Mucosa of stomach (tissue), 1 donor: ENCODE data around the gene LRRC1.

Source experiments
- H3K27me3 ChIP-seq: one replicate; pipeline ENCODE4 v1.7.0; 2013; ENCODE audit warnings: mild to moderate bottlenecking, low read length; ENCODE audit not compliant: control insufficient read depth, insufficient read depth
- H3K36me3 ChIP-seq: one replicate; pipeline ENCODE4 v1.7.0; 2013; ENCODE audit warnings: low read length; ENCODE audit not compliant: control insufficient read depth, insufficient read depth
- H3K4me1 ChIP-seq: one replicate; pipeline ENCODE4 v1.7.0; 2013; ENCODE audit warnings: mild to moderate bottlenecking, low read length; ENCODE audit not compliant: control insufficient read depth, insufficient read depth
- H3K4me3 ChIP-seq: one replicate; pipeline ENCODE4 v1.7.0; 2013; ENCODE audit warnings: low read length
- H3K9ac ChIP-seq: one replicate; pipeline ENCODE4 v1.7.0; 2013; ENCODE audit warnings: mild to moderate bottlenecking, low read length, moderate library complexity
- H3K9me3 ChIP-seq: one replicate; pipeline ENCODE4 v1.7.0; 2013; ENCODE audit warnings: mild to moderate bottlenecking, low read length, moderate library complexity; ENCODE audit not compliant: control insufficient read depth
- donor health status: Pancreatic carcinoma.

The LRRC1 gene

GRCh38 chr6:53912661-53913060 is 117.9 kb downstream of the LRRC1 start:
- Histone ChIP-seq H3K4me1 (no peaks in the 10 kb centered on the region), H3K36me3 (peaks cover 6% of the 10 kb centered on the region), H3K9me3 (no peaks in the 10 kb centered on the region), H3K27me3 (no peaks in the 10 kb centered on the region), H3K4me3 (no peak overlapping the region), H3K9ac (no peak overlapping the region)

- H3K36me3 ChIP-seq, result peaks cover 6% of the 10 kb centered on the region
- H3K9me3 ChIP-seq, result no peaks in the 10 kb centered on the region
- H3K4me3 ChIP-seq, result no peak overlapping the region
- H3K9ac ChIP-seq, result no peak overlapping the region
- no peaks in the 10 kb centered on the region for H3K27me3 ChIP-seq
- no peaks in the 10 kb centered on the region for H3K4me1 ChIP-seq
Observed at GRCh38 chr6:53913286-53913685, 118.5 kb downstream of the LRRC1 start.

GRCh38 chr6:53915026-53915691 is 120.4 kb downstream of the LRRC1 start:
- H3K9me3 ChIP-seq, result no peaks in the 10 kb centered on the region
- no peak overlapping the region for H3K4me3 ChIP-seq
- peaks cover 6% of the 10 kb centered on the region for H3K36me3 ChIP-seq
- H3K4me1 ChIP-seq, result no peaks in the 10 kb centered on the region
- H3K9ac ChIP-seq, result no peak overlapping the region
- no peaks in the 10 kb centered on the region for H3K27me3 ChIP-seq

GRCh38 chr6:53916804-53917463 is 122.1 kb downstream of the LRRC1 start:
- H3K9ac ChIP-seq, result no peak overlapping the region
- no peaks in the 10 kb centered on the region for H3K27me3 ChIP-seq
- H3K4me1 ChIP-seq, result no peaks in the 10 kb centered on the region
- no peak overlapping the region for H3K4me3 ChIP-seq
- H3K9me3 ChIP-seq, result no peaks in the 10 kb centered on the region
- peaks cover 6% of the 10 kb centered on the region for H3K36me3 ChIP-seq

DNA sequence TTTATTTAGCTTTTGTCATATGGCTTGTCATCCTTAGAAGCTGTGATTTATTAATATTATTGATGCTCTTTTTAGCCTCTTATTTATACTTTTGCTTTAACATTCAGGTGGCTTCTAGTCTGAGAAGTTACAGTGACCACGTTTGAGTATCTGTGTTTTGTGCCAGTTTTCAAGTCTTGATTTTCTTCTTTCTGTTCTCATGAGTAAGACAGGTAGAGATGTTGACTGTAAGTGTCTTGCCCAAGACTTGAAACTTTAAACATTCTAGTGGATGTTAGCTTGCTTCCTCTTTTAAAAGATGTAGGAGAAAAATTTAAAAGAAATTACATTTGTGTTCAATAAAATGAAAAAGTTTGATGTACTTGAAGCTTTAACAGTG is 122.6 kb downstream of the LRRC1 start:
- H3K4me1 ChIP-seq, result no peaks in the 10 kb centered on the region
- no peak overlapping the region for H3K9ac ChIP-seq
- H3K27me3 ChIP-seq, result no peaks in the 10 kb centered on the region
- peaks cover 6% of the 10 kb centered on the region for H3K36me3 ChIP-seq
- no peak overlapping the region for H3K4me3 ChIP-seq
- H3K9me3 ChIP-seq, result no peaks in the 10 kb centered on the region

- no peaks in the 10 kb centered on the region for H3K4me1 ChIP-seq
- H3K27me3 ChIP-seq, result no peaks in the 10 kb centered on the region
- H3K9ac ChIP-seq, result no peak overlapping the region
- H3K36me3 ChIP-seq, result peaks cover 6% of the 10 kb centered on the region
- H3K9me3 ChIP-seq, result no peaks in the 10 kb centered on the region
- H3K4me3 ChIP-seq, result no peak overlapping the region
Observed at GRCh38 chr6:53918854-53919510, 124.2 kb downstream of the LRRC1 start.

DNA sequence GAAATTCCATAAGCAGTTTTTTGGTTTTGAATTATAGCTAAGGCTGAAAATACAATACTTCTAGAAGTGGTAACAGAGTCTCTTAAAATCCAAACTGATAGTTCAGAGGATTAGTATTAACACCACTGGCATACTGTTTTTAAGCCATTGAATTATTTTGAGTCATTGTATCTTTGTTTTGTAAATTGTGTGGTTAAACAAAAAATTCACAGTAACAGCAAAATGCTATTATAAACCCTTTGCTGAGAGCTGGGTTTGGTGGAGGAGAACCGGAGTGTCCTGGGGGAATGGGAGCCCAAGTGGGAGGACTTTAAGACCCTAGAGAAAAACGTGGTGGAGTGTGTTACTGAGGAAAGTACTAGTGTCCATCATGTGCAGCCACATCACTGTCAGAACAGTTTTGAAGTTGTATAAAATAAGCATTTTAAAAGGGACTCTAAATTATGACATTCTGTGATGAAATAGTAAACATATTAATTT is 125.1 kb downstream of the LRRC1 start:
- H3K9ac ChIP-seq, result no peak overlapping the region
- peaks cover 7% of the 10 kb centered on the region for H3K4me1 ChIP-seq
- H3K4me3 ChIP-seq, result no peak overlapping the region
- no peaks in the 10 kb centered on the region for H3K27me3 ChIP-seq
- H3K9me3 ChIP-seq, result no peaks in the 10 kb centered on the region
- H3K36me3 ChIP-seq, result no peaks in the 10 kb centered on the region

DNA sequence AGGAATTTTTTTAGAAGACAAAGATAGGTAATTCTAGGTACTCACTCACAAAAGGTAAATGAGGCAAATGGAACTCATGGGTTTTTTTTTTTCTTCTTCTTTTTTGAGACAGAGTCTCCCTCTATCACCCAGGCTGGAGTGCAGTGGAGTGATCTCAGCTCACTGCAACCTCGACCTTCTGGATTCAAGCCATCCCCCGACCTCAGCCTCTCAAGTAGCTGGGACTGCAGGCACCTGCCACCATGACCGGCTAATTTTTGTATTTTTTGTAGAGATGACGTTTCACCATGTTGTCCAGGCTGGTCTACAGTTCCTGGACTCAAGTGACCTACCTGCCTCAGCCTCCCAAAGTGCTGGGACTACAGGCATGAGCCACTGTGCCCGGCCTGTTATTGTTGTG is 126.1 kb downstream of the LRRC1 start:
- H3K9ac ChIP-seq, result no peak overlapping the region
- H3K27me3 ChIP-seq, result no peaks in the 10 kb centered on the region
- peaks cover 15% of the 10 kb centered on the region for H3K4me1 ChIP-seq
- no peaks in the 10 kb centered on the region for H3K9me3 ChIP-seq
- no peak overlapping the region for H3K4me3 ChIP-seq
- H3K36me3 ChIP-seq, result no peaks in the 10 kb centered on the region

- Histone ChIP-seq H3K4me1 (peaks cover 21% of the 10 kb centered on the region), H3K9ac (no peak overlapping the region), H3K36me3 (no peaks in the 10 kb centered on the region), H3K9me3 (no peaks in the 10 kb centered on the region), H3K27me3 (no peaks in the 10 kb centered on the region), H3K4me3 (no peak overlapping the region)
Observed at GRCh38 chr6:53921639-53922038, 126.8 kb downstream of the LRRC1 start.

GRCh38 chr6:53922539-53922981 is 127.8 kb downstream of the LRRC1 start:
- Histone ChIP-seq H3K36me3 (no peaks in the 10 kb centered on the region), H3K9ac (no peak overlapping the region), H3K9me3 (no peaks in the 10 kb centered on the region), H3K4me3 (no peak overlapping the region), H3K27me3 (no peaks in the 10 kb centered on the region), H3K4me1 (peaks cover 26% of the 10 kb centered on the region)

DNA sequence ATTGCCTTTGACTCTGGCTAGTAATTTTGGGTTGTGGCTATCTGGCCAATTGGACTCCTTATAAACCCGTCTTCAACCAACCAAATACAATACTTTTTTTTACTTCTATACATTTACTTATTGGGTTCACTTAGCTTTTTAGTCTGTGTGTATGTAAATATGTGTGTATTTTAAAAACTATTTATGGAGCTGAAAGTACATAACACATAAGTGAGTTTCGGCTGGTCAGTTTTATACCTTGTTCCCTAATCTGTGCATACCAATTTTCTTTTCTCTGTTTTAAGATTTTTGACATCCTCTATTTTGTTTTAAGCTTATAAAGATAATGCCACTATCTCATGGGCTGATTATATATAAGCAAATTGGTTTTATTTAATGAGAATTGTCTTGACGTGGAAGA is 129.5 kb downstream of the LRRC1 start:
- H3K4me3 ChIP-seq, result no peak overlapping the region
- no peaks in the 10 kb centered on the region for H3K27me3 ChIP-seq
- no peaks in the 10 kb centered on the region for H3K9me3 ChIP-seq
- no peaks in the 10 kb centered on the region for H3K36me3 ChIP-seq
- H3K9ac ChIP-seq, result no peak overlapping the region
- H3K4me1 ChIP-seq, result peaks cover 28% of the 10 kb centered on the region

GRCh38 chr6:53924821-53925422 is 130.1 kb downstream of the LRRC1 start:
- Histone ChIP-seq H3K4me1 (peaks cover 34% of the 10 kb centered on the region), H3K9ac (no peak overlapping the region), H3K27me3 (no peaks in the 10 kb centered on the region), H3K4me3 (no peak overlapping the region), H3K9me3 (no peaks in the 10 kb centered on the region), H3K36me3 (no peaks in the 10 kb centered on the region)
